Epithelial cell of proximal tubule (primary cell): ENCODE data around the gene ADCY9. TPM values are rescaled to one million over a fixed set of nuclear protein-coding genes. Genes with fewer than 3 reads are reported as not detected.
"Not testable (repeated sequence)": the region's sequence is repeated elsewhere in the genome, so short reads cannot be mapped to it uniquely, and the experiment has no call there.

Experiments used
- DNase-seq: peaks from one replicate; pipeline ENCODE4 v3.0.0-alpha.2; 2011; ENCODE audit warnings: low read depth
- H3K4me3 ChIP-seq: 2 replicates; pipeline ENCODE4 v1.5.1; 2011; ENCODE audit warnings: low read depth, mild to moderate bottlenecking, low read length
- total RNA-seq: library from RNA; depleted of rRNA; stranded (reverse); fragments of >200 nt; gene quantifications from 2 replicates; pipeline ENCODE4 v1.2.3, GENCODE V29; 2015
- TF ChIP-seq, protein P1 (sequence below): conservative IDR thresholded peaks from 2 replicates; pipeline ENCODE4 v1.5.1; 2012; ENCODE audit warnings: low read depth, mild to moderate bottlenecking, low read length

Gene ADCY9
- total RNA-seq, 1 donor from 2014 or later = 6.8 TPM

DNA sequence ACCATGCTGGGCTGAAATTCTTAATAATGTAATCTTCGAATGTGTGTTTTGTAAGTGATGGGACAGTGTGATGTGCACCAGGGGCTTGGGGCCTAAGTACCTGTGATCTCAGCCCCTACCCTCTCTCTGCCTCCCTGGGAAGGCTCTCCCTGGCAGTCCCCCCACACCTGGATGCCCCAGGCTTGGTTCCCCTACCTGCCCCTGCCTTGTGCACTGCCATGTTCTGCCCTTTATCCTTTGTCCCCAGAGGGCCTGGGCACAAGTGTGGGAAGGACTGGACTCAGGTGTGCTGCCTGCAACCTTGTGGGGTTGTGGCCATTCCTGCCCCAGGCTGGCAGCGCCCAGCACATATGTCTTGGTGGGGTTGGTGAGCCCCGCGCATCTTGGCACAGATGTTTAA lies 180.3 kb downstream of the ADCY9 start:
- no peak overlapping the region for H3K4me3 ChIP-seq
- TF ChIP-seq, protein P1, sequence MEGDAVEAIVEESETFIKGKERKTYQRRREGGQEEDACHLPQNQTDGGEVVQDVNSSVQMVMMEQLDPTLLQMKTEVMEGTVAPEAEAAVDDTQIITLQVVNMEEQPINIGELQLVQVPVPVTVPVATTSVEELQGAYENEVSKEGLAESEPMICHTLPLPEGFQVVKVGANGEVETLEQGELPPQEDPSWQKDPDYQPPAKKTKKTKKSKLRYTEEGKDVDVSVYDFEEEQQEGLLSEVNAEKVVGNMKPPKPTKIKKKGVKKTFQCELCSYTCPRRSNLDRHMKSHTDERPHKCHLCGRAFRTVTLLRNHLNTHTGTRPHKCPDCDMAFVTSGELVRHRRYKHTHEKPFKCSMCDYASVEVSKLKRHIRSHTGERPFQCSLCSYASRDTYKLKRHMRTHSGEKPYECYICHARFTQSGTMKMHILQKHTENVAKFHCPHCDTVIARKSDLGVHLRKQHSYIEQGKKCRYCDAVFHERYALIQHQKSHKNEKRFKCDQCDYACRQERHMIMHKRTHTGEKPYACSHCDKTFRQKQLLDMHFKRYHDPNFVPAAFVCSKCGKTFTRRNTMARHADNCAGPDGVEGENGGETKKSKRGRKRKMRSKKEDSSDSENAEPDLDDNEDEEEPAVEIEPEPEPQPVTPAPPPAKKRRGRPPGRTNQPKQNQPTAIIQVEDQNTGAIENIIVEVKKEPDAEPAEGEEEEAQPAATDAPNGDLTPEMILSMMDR = no peak
- no peak for DNase-seq

DNA sequence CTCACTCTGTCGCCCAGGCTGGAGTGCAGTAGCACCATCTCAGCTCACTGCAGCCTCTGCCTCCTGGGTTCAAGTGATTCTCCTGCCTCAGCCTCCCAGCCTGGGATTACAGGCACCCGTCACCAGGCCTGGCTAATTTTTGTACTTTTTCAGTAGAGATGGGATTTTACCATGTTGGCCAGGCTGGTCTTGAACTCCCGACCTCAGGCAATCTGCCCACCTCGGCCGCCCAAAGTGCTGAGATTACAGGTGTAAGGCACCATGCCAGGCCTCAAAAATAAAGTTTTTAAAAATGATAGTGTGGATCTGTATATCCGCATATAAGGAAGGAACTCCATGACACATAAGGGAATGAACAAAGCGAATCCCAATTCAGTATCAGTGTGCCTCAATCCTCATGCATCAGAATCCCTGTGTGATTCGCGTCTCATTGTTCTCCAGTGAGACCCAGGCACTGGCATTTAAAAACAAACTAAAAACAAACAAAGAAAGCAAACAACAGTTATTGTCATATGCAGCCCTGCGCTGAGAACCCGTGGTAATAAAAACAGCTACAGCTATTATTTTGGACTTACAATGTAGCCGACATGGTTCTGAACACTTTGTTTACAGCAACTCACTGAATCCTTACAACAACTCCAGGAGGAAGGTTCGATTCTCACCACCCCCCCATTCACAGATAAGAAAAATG lies 181.6 kb downstream of the ADCY9 start:
- H3K4me3 ChIP-seq = no peak overlapping the region
- no peak for DNase-seq
- TF ChIP-seq, protein P1 = no peak

DNA sequence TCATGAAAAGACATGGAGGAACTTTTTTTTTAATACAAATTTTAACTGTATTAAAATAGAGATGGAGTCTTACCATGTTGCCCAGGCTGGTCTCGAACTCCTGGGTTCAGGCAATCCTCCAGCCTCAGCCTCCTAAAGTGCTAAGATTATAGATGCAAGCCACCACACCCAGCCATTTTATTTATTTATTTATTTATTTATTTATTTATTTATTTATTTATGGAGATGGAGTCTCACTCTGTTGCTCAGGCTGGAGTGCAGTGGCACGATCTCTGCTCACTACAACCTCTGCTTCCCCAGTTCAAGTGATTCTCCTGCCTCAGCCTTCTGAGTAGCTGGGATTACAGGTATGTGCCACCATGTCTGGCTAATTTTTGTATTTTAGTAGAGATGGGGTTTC lies 189.1 kb downstream of the ADCY9 start:
- not testable (repeated sequence) for DNase-seq

DNA sequence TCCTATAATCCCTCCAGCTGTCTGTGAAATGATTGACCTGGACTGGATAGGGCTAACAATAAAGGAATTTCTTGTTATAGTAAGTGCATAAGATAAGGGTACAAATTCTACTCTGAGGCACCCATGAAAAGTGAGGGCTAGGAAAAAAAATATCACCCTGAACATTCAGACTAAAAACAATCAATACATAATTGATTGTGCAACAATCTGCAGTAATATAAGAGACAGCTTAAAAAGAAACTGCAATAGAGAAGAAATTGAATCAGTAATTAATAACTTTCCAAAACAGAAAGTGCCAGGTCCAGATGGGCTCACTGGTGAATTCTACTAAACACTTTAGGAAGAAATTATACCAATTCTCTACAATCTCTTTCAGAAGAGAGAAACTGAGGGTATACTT lies 191.5 kb downstream of the ADCY9 start:
- no peak for DNase-seq
- TF ChIP-seq, protein P1 = no peak
- no peak overlapping the region for H3K4me3 ChIP-seq

More for the DNA sequence above, 189.1 kb downstream of the ADCY9 start:
- H3K4me3 ChIP-seq = not testable (repeated sequence)

DNA sequence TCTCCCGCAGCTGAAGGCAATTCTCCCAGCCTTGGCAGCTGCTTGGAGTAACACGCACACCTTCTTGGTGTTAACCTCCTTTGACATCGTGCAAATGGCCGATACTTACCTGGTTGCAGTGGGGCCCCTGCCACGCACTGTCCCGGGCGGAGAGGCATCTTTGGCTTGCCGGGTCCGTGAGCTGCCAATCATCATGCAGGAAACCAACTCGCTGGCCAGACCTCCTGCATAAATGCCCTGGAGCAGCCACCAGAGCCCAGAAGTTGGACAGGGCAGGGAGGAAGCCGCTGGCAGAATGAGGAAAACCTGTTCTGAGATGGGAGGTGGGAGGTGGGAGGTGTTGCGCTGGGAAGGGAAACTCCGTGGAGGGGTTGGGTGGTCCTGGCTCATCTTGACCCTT lies 194.0 kb downstream of the ADCY9 start:
- TF ChIP-seq, protein P1 = no peak

DNA sequence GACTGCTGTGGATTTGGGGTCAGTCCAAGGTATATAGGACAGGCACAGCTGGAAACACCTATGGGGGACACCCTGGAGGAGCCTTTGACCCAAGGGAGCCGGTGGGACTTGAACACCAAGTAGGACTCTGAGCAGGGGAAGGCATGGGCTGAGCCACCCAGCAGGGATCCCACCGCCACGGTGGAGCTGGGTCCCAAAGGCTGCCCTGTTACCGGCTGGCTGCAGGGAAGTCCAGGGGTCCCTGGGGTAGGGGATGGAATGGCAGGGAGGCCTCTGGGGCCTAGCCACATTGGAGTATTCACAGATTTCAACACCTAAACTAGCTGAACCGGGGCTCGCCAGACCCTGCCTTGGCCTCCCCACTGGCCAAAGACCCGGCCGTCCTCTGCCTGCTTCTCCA lies 196.0 kb downstream of the ADCY9 start:
- H3K4me3 ChIP-seq = no peak overlapping the region
- TF ChIP-seq, protein P1 = no peak
- no peak for DNase-seq

More for the DNA sequence above, 194.0 kb downstream of the ADCY9 start:
- H3K4me3 ChIP-seq = no peak overlapping the region
- no peak for DNase-seq

DNA sequence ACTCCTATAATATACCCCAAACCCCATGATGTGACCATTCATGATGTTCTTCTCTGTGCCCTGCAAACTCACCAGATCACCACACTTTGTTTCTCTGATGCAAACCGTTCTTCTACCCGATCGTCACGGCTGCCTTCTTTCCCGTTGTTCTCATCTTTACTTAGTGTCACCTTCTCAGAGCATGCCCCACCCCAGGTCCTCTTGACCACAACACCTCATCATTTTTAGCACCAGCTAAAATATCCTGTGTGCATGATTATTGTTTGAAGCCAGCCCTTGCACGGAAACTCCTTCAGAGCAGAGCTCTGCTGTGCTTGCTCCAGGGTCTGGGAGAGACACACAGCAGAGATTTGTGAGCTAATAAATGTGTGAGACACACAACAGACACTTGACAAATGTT lies 196.8 kb downstream of the ADCY9 start:
- H3K4me3 ChIP-seq = no peak overlapping the region
- DNase-seq = no peak

More for the DNA sequence above, 196.8 kb downstream of the ADCY9 start:
- TF ChIP-seq, protein P1 = no peak
